SK-N-SH (cell line): ENCODE results near the gene CPN2. TPM values are rescaled to one million over a fixed set of nuclear protein-coding genes. Genes with fewer than 3 reads are reported as not detected.

Experiments used
- CTCF ChIA-PET: fragments of 300-600, 350-600 bp; formaldehyde crosslinking; extraction: SDS; loops from one replicate; lab custom pipeline; 2021; lab: Yijun Ruan, JAX
- POLR2A ChIA-PET: fragments of 350-600 bp; sonication (Branson Sonifier 250); formaldehyde crosslinking; extraction: SDS; loops from one replicate; lab custom pipeline; 2020; ENCODE audit warnings: antibody characterized with exemption, inconsistent platforms; lab: Yijun Ruan, JAX
- DNase-seq: peaks from one replicate; pipeline ENCODE4 v3.0.0; 2012
- H2AFZ ChIP-seq: fragments of 200-600 bp; sonication (generic); 2 replicates; pipeline ENCODE4 v1.8.1; 2016; ENCODE audit warnings: antibody characterized with exemption, mild to moderate bottlenecking, low read depth
- H3F3A ChIP-seq: fragments of 200-600 bp; sonication (generic); replicated peaks from 2 replicates; pipeline ENCODE3; 2016; ENCODE audit warnings: antibody characterized with exemption, mild to moderate bottlenecking; ENCODE audit not compliant: insufficient read depth
- H3K27ac ChIP-seq, 2 experiments: fragments of 200-500 bp in 1 of 2; fragments of 200-600 bp in 1 of 2; sonication (Bioruptor generic) in 1 of 2; sonication (generic), shearing (Covaris generic) in 1 of 2; 2 replicates each; pipeline versions ENCODE4 v1.5.1 to v1.6.1; 2014 to 2016; ENCODE audit warnings: low read depth in 2 of 2, inconsistent platforms in 1 of 2, low read length in 1 of 2, mild to moderate bottlenecking in 1 of 2, mixed read lengths in 1 of 2
- H3K27me3 ChIP-seq: fragments of 200-600 bp; sonication (generic), shearing (Covaris generic); 2 replicates; pipeline ENCODE4 v1.6.1; 2016; ENCODE audit warnings: mixed run types; ENCODE audit not compliant: insufficient read depth
- H3K36me3 ChIP-seq, 2 experiments: fragments of 200-500 bp in 1 of 2; fragments of 200-600 bp in 1 of 2; sonication (Bioruptor generic) in 1 of 2; sonication (generic) in 1 of 2; replicated peaks in 1 of 2; 2 replicates each; pipeline versions ENCODE3 to v1.5.1; 2014 to 2016; ENCODE audit warnings: low read length in 1 of 2, mild to moderate bottlenecking in 1 of 2; ENCODE audit not compliant: insufficient read depth in 2 of 2, control insufficient read depth in 1 of 2
- H3K4me1 ChIP-seq, 2 experiments: fragments of 200-500 bp in 1 of 2; fragments of 200-600 bp in 1 of 2; sonication (Bioruptor generic) in 1 of 2; sonication (generic), shearing (Covaris generic) in 1 of 2; 2 replicates each; pipeline versions ENCODE4 v1.5.1 to v1.6.1; 2014 to 2016; ENCODE audit warnings: low read depth in 1 of 2, low read length in 1 of 2, mixed run types in 1 of 2; ENCODE audit not compliant: insufficient read depth in 2 of 2, control insufficient read depth in 1 of 2
- H3K4me2 ChIP-seq: fragments of 200-600 bp; sonication (generic), shearing (Covaris generic); 2 replicates; pipeline ENCODE4 v1.6.1; 2017; ENCODE audit warnings: mixed run types
- H3K4me3 ChIP-seq, 2 experiments: fragments of 200-500 bp in 1 of 2; fragments of 200-600 bp in 1 of 2; sonication (Bioruptor generic) in 1 of 2; sonication (generic), shearing (Covaris generic) in 1 of 2; 2 replicates each; pipeline versions ENCODE4 v1.5.1 to v1.8.1; 2014 to 2016; ENCODE audit warnings: low read depth in 2 of 2, inconsistent platforms in 1 of 2, low read length in 1 of 2, mild to moderate bottlenecking in 1 of 2, mixed read lengths in 1 of 2, moderate library complexity in 1 of 2
- H3K79me2 ChIP-seq: fragments of 200-600 bp; sonication (generic); 2 replicates; pipeline ENCODE4 v1.8.1; 2017; ENCODE audit warnings: mild to moderate bottlenecking; ENCODE audit not compliant: insufficient read depth
- H3K9ac ChIP-seq: fragments of 200-600 bp; sonication (generic); 2 replicates; pipeline ENCODE4 v1.6.1; 2017; ENCODE audit warnings: mixed run types
- H3K9me2 ChIP-seq: fragments of 200-600 bp; sonication (generic); 2 replicates; pipeline ENCODE4 v1.6.1; 2017; ENCODE audit warnings: mixed run types
- H3K9me3 ChIP-seq: fragments of 200-600 bp; sonication (generic); 2 replicates; pipeline ENCODE4 v1.6.1; 2017; ENCODE audit warnings: mixed run types, mild to moderate bottlenecking, moderate library complexity
- H4K20me1 ChIP-seq: fragments of 200-600 bp; sonication (generic); 2 replicates; pipeline ENCODE4 v1.6.1; 2017; ENCODE audit warnings: mild to moderate bottlenecking, mixed run types; ENCODE audit not compliant: insufficient read depth
- CHD2 ChIP-seq: fragments of 150-350 bp; IDR thresholded peaks from 2 replicates; pipeline ENCODE4 v1.6.1; 2018; ENCODE audit warnings: low read length; ENCODE audit not compliant: partially characterized antibody
- ELF1 ChIP-seq: IDR thresholded peaks from 2 replicates; pipeline ENCODE4 v1.4.0; 2012
- EP300 ChIP-seq, 2 experiments: IDR thresholded peaks; 2 replicates each; pipeline versions ENCODE4 v1.4.0 to v1.6.1; 2012; ENCODE audit warnings: borderline replicate concordance in 1 of 2, low read depth in 1 of 2, low read length in 1 of 2
- FOXJ3 ChIP-seq: sonication (generic); formaldehyde crosslinking; IDR thresholded peaks from 2 replicates; pipeline ENCODE4 v1.5.1; 2020; ENCODE audit warnings: mild to moderate bottlenecking, missing genetic modification reagents
- GATA2 ChIP-seq: sonication (generic); formaldehyde crosslinking; IDR thresholded peaks from 2 replicates; pipeline ENCODE4 v1.5.0; 2020; ENCODE audit warnings: mild to moderate bottlenecking, missing genetic modification reagents
- MEF2A ChIP-seq: IDR thresholded peaks from 2 replicates; pipeline ENCODE4 v1.4.0; 2012; ENCODE audit warnings: low read depth, borderline replicate concordance
- NRF1 ChIP-seq: IDR thresholded peaks from 2 replicates; pipeline ENCODE4 v1.6.1; 2012; ENCODE audit warnings: low read depth, mild to moderate bottlenecking, low read length
- POLR2AphosphoS5 ChIP-seq: IDR thresholded peaks from 2 replicates; pipeline ENCODE4 v1.6.1; 2012; ENCODE audit warnings: low read depth, low read length
- RAD21 ChIP-seq: IDR thresholded peaks from 2 replicates; pipeline ENCODE4 v1.6.1; 2012; ENCODE audit warnings: mild to moderate bottlenecking, low read length
- WGBS: methylation state at CpG from one replicate; pipeline ENCODE4 v1.1.6; 2017; ENCODE audit warnings: low lambda C conversion rate; 5-methylcytosine and 5-hydroxymethylcytosine counted together
- polyA plus RNA-seq, 3 experiments: library from polyadenylated mRNA; depleted of rRNA; stranded (reverse); fragments of >200 nt; gene quantifications; 2 replicates each; pipeline ENCODE4 v1.2.3, GENCODE V29; 2012
- TF ChIP-seq, protein P1 (sequence below): IDR thresholded peaks from 2 replicates; pipeline ENCODE4 v1.4.0; 2012; ENCODE audit warnings: low read depth, borderline replicate concordance
- TF ChIP-seq, protein P2 (sequence below): IDR thresholded peaks from 2 replicates; pipeline ENCODE4 v1.4.0; 2012; ENCODE audit warnings: low read depth, borderline replicate concordance
- TF ChIP-seq, protein P3 (sequence below): fragments of 200-600 bp; sonication (generic); IDR thresholded peaks from 2 replicates; pipeline ENCODE4 v1.6.1; 2017; ENCODE audit warnings: antibody characterized with exemption, mild to moderate bottlenecking, moderate library complexity

Gene CPN2
- polyA plus RNA-seq, 1 of the 3 experiments (the other 2 are of a cell fraction) = not detected

DNA sequence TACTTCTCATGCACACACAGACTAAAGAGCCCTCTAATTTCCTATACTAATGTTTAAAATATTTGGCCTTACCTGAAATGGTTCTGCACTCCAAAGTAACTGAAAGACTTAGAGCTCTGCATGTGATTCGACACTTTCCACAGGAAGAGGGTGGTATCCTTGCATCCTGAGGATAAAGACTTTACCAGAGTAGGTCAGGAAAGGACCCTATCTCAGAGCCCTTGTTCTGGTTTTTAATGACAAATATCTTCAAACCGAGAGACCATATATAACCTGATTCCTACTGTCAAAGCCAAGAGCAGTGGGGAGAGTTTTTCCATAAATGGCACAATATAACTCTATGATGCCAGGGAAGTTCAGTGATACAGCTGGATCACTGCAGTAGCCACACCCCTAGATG, 48.0 kb upstream of the CPN2 start, which contains the start of gene GP5:
GP5 (minus strand) TSS at position 101 of the 400 bp plus-strand sequence. CDS start 984 bp downstream, outside the sequence.
- Histone ChIP-seq H3K4me2 (no peak within 1 kb of the TSS), H4K20me1 (0 out of 2 replicates have a peak, but pooled peaks cover 5% of the 10 kb centered on the region), H3K27me3 (no peaks in the 10 kb centered on the region)
- no peak for DNase-seq
- TF ChIP-seq CHD2 (no peak), RAD21 (no peak), ELF1 (no peak), NRF1 (no peak), MEF2A (no peak), GATA2 (no peak), FOXJ3 (CRISPR knock-in tag) (no peak), POLR2AphosphoS5 (no peak; the same call in 1 of the 2 replicates)
- TF ChIP-seq, protein P1, sequence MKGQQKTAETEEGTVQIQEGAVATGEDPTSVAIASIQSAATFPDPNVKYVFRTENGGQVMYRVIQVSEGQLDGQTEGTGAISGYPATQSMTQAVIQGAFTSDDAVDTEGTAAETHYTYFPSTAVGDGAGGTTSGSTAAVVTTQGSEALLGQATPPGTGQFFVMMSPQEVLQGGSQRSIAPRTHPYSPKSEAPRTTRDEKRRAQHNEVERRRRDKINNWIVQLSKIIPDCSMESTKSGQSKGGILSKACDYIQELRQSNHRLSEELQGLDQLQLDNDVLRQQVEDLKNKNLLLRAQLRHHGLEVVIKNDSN = no peak
- TF ChIP-seq, protein P2, sequence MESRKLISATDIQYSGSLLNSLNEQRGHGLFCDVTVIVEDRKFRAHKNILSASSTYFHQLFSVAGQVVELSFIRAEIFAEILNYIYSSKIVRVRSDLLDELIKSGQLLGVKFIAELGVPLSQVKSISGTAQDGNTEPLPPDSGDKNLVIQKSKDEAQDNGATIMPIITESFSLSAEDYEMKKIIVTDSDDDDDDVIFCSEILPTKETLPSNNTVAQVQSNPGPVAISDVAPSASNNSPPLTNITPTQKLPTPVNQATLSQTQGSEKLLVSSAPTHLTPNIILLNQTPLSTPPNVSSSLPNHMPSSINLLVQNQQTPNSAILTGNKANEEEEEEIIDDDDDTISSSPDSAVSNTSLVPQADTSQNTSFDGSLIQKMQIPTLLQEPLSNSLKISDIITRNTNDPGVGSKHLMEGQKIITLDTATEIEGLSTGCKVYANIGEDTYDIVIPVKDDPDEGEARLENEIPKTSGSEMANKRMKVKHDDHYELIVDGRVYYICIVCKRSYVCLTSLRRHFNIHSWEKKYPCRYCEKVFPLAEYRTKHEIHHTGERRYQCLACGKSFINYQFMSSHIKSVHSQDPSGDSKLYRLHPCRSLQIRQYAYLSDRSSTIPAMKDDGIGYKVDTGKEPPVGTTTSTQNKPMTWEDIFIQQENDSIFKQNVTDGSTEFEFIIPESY = no peak
- TF ChIP-seq, protein P3, sequence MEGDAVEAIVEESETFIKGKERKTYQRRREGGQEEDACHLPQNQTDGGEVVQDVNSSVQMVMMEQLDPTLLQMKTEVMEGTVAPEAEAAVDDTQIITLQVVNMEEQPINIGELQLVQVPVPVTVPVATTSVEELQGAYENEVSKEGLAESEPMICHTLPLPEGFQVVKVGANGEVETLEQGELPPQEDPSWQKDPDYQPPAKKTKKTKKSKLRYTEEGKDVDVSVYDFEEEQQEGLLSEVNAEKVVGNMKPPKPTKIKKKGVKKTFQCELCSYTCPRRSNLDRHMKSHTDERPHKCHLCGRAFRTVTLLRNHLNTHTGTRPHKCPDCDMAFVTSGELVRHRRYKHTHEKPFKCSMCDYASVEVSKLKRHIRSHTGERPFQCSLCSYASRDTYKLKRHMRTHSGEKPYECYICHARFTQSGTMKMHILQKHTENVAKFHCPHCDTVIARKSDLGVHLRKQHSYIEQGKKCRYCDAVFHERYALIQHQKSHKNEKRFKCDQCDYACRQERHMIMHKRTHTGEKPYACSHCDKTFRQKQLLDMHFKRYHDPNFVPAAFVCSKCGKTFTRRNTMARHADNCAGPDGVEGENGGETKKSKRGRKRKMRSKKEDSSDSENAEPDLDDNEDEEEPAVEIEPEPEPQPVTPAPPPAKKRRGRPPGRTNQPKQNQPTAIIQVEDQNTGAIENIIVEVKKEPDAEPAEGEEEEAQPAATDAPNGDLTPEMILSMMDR = no peak
- TF ChIP-seq, all 33 proteins: peak for 0
- Histone ChIP-seq H3K9me2 (no peaks in the 10 kb centered on the region), H3K9ac (no peak within 1 kb of the TSS), H3K9me3 (no peaks in the 10 kb centered on the region), H2AFZ (no peak within 1 kb of the TSS), H3K4me3 (no peak within 1 kb of the TSS), H3K36me3 (peaks cover 18 to 21% of the 10 kb centered on the region in 2 experiments), H3K4me1 (no peaks in the 10 kb centered on the region; a peak in 1 of 4 replicates), H3F3A (peaks cover 25% of the 10 kb centered on the region), H3K27ac (no peak within 1 kb of the TSS), H3K79me2 (no peaks in the 10 kb centered on the region)
- POLR2A ChIA-PET = no interaction called here
- CTCF ChIA-PET = interaction anchor here (1.1 to 6.7 kb wide), 5 partner anchors 20 to 618 kb away, joined by 3 to 71 read pairs (median 4); no protein-coding TSS in a partner anchor
- WGBS = 78% methylated on average over 2 of the region's 2 CpGs

DNA sequence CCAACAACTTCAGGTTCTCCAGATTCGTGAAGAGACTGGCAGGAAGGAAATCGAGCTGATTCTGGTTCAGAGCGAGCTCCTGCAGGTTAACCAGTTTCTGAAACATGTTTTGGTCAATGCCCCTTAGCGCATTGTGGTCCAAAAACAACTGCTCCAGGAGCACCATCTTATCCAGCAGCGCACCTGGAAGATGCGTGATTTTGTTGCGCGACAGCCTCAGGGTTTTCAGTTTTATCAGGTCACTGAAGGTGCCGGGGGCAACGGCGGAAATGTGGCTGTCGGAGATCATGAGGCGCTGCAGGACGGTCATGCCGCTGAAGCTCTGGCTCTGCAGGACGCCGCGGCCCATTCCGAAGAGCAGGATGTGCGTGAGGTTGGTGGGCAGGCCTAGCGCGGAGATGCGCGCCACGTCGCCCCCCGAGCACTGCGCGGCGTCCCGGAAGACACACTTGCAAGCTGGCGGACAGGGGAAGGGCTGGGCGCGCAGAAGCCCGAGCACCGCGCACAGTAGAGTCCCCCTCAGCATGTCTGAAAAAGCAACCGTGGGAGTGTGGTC, 46.7 kb upstream of the CPN2 start:
- TF ChIP-seq EP300 (IDR thresholded peaks at IDR 0.05; ENCODE audit: borderline replicate concordance in 1 of 2, low read depth in 1 of 2, low read length in 1 of 2) = no peak
- H3K27ac ChIP-seq = no peak overlapping the region
- no peak overlapping the region for H3K4me3 ChIP-seq
- H3K9me3 ChIP-seq = no peaks in the 10 kb centered on the region
- H3F3A ChIP-seq = peaks cover 15% of the 10 kb centered on the region
- no peaks in the 10 kb centered on the region for H4K20me1 ChIP-seq
- no peak overlapping the region for H2AFZ ChIP-seq
- peaks cover 4 to 8% of the 10 kb centered on the region in 2 experiments for H3K36me3 ChIP-seq
- no peaks in the 10 kb centered on the region for H3K79me2 ChIP-seq
- no peak overlapping the region for H3K4me2 ChIP-seq
- POLR2A ChIA-PET = no interaction called here
- no peak for DNase-seq
- no peaks in the 10 kb centered on the region; a peak in 1 of 4 replicates for H3K4me1 ChIP-seq
- H3K9me2 ChIP-seq = no peaks in the 10 kb centered on the region
- H3K9ac ChIP-seq = no peak overlapping the region
- no peaks in the 10 kb centered on the region for H3K27me3 ChIP-seq
- CTCF ChIA-PET = interaction anchor here (0.9 to 6.7 kb wide), 5 partner anchors 54 to 82 kb away, joined by 3 to 71 read pairs (median 5); no protein-coding TSS in a partner anchor
- 95% methylated on average over 18 of the region's 38 CpGs for WGBS
